Ovary (tissue), 9 donors: ENCODE results near the gene NUP210. TPM values are rescaled to one million over a fixed set of nuclear protein-coding genes. Genes with fewer than 3 reads are reported as not detected.

Experiments used
- DNase-seq, 5 donors: peaks; one replicate each; pipeline ENCODE4 v3.0.0-alpha.2; 2019 to 2020
- H3K27ac ChIP-seq, 2 donors: fragments of 200-600 bp; one replicate each; pipeline versions ENCODE4 v1.5.1 to v1.8.0; 2019 to 2022
- H3K27me3 ChIP-seq: fragments of 200-600 bp; one replicate; pipeline ENCODE4 v1.8.0; 2022
- H3K36me3 ChIP-seq: fragments of 200-600 bp; sonication (generic); one replicate; pipeline ENCODE4 v1.5.1; 2019
- H3K4me1 ChIP-seq: one replicate; pipeline ENCODE4 v1.8.1; 2013; ENCODE audit warnings: mild to moderate bottlenecking, moderate library complexity; ENCODE audit not compliant: insufficient read depth
- H3K4me3 ChIP-seq: fragments of 200-600 bp; sonication (generic); one replicate; pipeline ENCODE4 v1.5.1; 2017
- H3K9me3 ChIP-seq, 2 donors: fragments of 200-600 bp in 1 of 2; sonication (generic) in 1 of 2; one replicate each; pipeline versions ENCODE4 v1.5.1 to v1.8.1; 2013 to 2019; ENCODE audit warnings: mild to moderate bottlenecking in 1 of 2, moderate library complexity in 1 of 2
- EP300 ChIP-seq: sonication (generic); formaldehyde crosslinking; IDR thresholded peaks from one replicate; pipeline ENCODE4 v1.6.1; 2017; ENCODE audit warnings: antibody characterized with exemption
- POLR2A ChIP-seq: fragments of 450-650 bp; IDR thresholded peaks from one replicate; pipeline ENCODE4 v1.6.1; 2017; ENCODE audit warnings: antibody characterized with exemption, mild to moderate bottlenecking, moderate library complexity
- WGBS, 3 donors: extraction: QIAGEN DNeasy Blood & Tissue Kit in 1 of 3; methylation state at CpG; one replicate each; pipeline versions ENCODE4 v1.1.5 to v1.1.7; 2013 to 2017; 5-methylcytosine and 5-hydroxymethylcytosine counted together
- intact Hi-C, 4 donors: fragments of 100-400 bp; cut with DNase I; formaldehyde crosslinking; loops; one replicate each; pipeline versions ENCODE4 v1.11.0 to v1.15.1; 2022 to 2023
- polyA plus RNA-seq, 2 donors: library from polyadenylated mRNA; stranded (reverse); fragments of 200-250 nt in 1 of 2; fragments of 350-450 nt in 1 of 2; fragmentation: Illumina TruSeq in 1 of 2; extraction: RNeasy Lipid Tissue Mini Kit (QIAGEN cat#74804) in 1 of 2; gene quantifications; one replicate each; pipeline ENCODE4 v1.2.3, GENCODE V29; 2013 to 2014
- total RNA-seq, 7 donors: library from RNA; depleted of rRNA in 2 of 7; stranded (reverse); fragments of >200 nt in 2 of 7; fragmentation: NEBNext Ultra II Directional in 3 of 7; extraction: Animal tissue kit (Norgen Biotek cat#: 25700) in 3 of 7; gene quantifications; one replicate each; pipeline versions ENCODE4 v1.1.0 to v1.2.4, GENCODE V29; 2016 to 2023
- TF ChIP-seq, protein P1 (sequence below), 3 donors: fragments of 450-650 bp in 2 of 3; fragments of 200-600 bp in 1 of 3; IDR thresholded peaks; one replicate each; pipeline versions ENCODE4 v1.5.1 to v1.8.0; 2016 to 2022; ENCODE audit warnings: antibody characterized with exemption in 3 of 3, mild to moderate bottlenecking in 1 of 3
- donor health status: DM: no; HTN: no; CAD: no; lungs with moderate emphysema.
- donor health status: DM: no; HTN: no; CAD: no.
- donor health status: Bipolar disorder and iron deficiency.
- donor health status: DM: yes; HTN: yes; CAD: no.
- donor health status: DM: no; HTN: no; CAD: no.
- donor health status: DM: yes; HTN: yes; CAD: no.

NUP210 gene
- total and polyA plus RNA-seq, 9 donors = 1.4 to 5.8 (median 3.2) TPM

DNA sequence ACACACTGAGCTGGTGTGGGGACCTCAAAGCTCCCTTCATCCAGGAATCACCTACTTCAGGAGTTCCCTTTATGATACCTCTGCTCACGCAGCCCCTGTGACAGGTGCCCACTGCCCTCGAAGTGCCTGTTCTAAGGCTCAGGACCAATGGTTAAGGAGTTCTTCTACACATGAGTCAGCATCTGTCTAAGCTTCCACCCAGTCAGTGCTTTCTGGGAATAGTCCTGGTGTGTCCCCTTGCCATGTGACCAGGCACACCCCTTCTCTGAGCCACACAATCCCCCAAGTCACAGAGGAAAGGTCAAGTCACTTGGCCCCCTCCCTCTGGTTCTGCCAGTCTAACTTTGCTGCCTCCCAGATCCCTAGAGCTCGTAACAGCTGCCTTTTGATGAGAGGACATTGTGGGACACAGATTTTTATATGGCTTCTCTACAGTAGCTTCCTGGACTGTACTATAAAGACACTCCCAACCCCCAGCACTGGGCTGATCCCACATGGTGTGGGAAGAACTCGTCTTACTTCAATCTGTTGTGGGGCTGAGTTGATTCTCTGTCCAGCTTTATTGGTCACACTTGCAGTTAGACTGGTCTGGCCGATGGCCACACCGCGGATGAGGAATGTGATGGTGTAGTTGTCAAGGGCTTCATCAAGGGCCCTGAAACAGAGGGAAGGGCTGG is 78.8 kb downstream of the NUP210 start:
- Histone ChIP-seq H3K27ac (no peak overlapping the region), H3K4me3 (no peak overlapping the region), H3K9me3 (no peaks in the 10 kb centered on the region), H3K36me3 (no peaks in the 10 kb centered on the region), H3K4me1 (no peaks in the 10 kb centered on the region), H3K27me3 (no peaks in the 10 kb centered on the region)
- TF ChIP-seq, protein P1, sequence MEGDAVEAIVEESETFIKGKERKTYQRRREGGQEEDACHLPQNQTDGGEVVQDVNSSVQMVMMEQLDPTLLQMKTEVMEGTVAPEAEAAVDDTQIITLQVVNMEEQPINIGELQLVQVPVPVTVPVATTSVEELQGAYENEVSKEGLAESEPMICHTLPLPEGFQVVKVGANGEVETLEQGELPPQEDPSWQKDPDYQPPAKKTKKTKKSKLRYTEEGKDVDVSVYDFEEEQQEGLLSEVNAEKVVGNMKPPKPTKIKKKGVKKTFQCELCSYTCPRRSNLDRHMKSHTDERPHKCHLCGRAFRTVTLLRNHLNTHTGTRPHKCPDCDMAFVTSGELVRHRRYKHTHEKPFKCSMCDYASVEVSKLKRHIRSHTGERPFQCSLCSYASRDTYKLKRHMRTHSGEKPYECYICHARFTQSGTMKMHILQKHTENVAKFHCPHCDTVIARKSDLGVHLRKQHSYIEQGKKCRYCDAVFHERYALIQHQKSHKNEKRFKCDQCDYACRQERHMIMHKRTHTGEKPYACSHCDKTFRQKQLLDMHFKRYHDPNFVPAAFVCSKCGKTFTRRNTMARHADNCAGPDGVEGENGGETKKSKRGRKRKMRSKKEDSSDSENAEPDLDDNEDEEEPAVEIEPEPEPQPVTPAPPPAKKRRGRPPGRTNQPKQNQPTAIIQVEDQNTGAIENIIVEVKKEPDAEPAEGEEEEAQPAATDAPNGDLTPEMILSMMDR (IDR thresholded peaks at IDR 0.05) = no peak
- TF ChIP-seq EP300 = no peak
- no peak for TF ChIP-seq POLR2A
- intact Hi-C loops = no loop called here
- WGBS, 3 donors = 89 to 94% (median 90%) methylated on average over 7 of the region's 7 CpGs
- no peak for DNase-seq

DNA sequence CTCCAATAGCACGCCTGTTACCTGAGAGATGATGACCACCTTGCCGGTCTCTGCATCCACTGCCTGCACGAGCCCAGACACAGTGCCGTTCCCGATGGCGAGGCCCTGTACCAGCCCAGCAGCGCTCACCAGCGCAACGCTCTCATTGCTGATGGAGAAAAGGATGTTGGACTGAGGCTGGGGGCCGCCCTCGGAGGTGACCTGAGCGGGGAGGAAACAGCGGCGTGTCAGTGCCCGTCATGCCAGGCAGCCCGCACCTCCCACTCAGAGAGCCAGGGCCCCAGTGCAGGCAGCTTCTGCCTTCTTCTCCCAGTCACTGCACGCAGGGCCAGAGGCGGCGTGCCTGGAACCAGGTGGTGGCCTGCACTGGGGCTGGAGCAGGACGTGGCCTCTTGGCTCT is 80.3 kb downstream of the NUP210 start:
- TF ChIP-seq POLR2A = no peak
- TF ChIP-seq, protein P1 (IDR thresholded peaks at IDR 0.05) = no peak
- no peak for TF ChIP-seq EP300
- no peaks in the 10 kb centered on the region for H3K9me3 ChIP-seq
- no peaks in the 10 kb centered on the region for H3K27me3 ChIP-seq
- no peak overlapping the region for H3K27ac ChIP-seq
- DNase-seq = no peak
- H3K4me1 ChIP-seq = no peaks in the 10 kb centered on the region
- WGBS, 3 donors = 91 to 95% (median 94%) methylated on average over 20 of the region's 20 CpGs
- no peaks in the 10 kb centered on the region for H3K36me3 ChIP-seq
- intact Hi-C loops = no loop called here
- H3K4me3 ChIP-seq = no peak overlapping the region

DNA sequence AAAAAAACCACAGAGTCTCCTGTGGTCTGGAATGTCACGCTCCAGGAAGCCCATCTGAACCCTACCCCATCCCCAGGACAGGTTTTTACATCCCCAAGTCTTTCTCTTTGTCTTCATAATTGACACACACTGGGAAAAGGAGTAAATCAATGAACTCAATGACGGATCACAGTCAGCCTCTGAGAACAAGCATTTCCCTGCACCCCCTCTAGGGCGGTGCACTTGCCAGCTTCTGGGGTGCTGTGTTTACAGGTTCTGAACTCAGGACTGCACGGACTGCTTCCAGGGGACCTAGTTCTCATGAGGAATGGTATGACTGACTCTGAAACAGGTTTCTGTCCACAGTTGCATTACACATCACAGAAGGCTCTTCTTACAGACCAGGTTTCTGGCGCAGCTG is 81.1 kb downstream of the NUP210 start:
- Histone ChIP-seq H3K36me3 (no peaks in the 10 kb centered on the region), H3K27ac (no peak overlapping the region), H3K9me3 (no peaks in the 10 kb centered on the region), H3K4me1 (no peaks in the 10 kb centered on the region), H3K27me3 (no peaks in the 10 kb centered on the region), H3K4me3 (no peak overlapping the region)
- intact Hi-C loops = no loop called here
- TF ChIP-seq EP300 (no peak), POLR2A (no peak)
- TF ChIP-seq, protein P1 (IDR thresholded peaks at IDR 0.05) = no peak
- no peak for DNase-seq
- WGBS, 3 donors = 80 to 92% (median 91%) methylated on average over 5 of the region's 5 CpGs

DNA sequence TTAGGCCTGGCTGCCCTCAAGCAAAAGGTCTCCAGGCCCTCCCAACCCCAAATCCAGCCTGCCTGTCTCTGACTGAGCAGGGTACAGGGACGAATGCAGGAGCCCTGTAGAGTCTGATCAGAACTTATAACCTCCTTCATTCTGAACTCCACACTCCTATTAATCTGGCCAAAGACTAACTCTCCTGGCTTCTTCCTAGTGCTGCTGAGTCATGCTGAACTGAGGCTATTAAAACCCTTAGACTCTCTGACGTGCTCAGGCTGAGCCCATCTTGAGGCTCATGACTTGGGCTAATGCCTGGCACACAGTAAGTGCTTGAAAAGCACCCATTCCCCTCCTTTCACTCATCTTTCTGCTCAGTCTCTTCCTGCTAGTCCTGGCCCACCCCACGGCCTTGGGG is 81.9 kb downstream of the NUP210 start:
- no peaks in the 10 kb centered on the region for H3K9me3 ChIP-seq
- DNase-seq = no peak
- H3K4me3 ChIP-seq = no peak overlapping the region
- no peak overlapping the region for H3K27ac ChIP-seq
- H3K4me1 ChIP-seq = no peaks in the 10 kb centered on the region
- 77 to 90% (median 84%) methylated on average over 3 of the region's 3 CpGs for WGBS, 3 donors
- H3K27me3 ChIP-seq = no peaks in the 10 kb centered on the region
- H3K36me3 ChIP-seq = no peaks in the 10 kb centered on the region
- intact Hi-C loops = no loop called here
- TF ChIP-seq, protein P1 (IDR thresholded peaks at IDR 0.05) = no peak
- TF ChIP-seq EP300 = no peak
- TF ChIP-seq POLR2A = no peak
